Endothelial cell of umbilical vein (primary cell): ENCODE results near the gene VTI1A.

ENCODE experiments used
- JUN ChIP-seq: IDR thresholded peaks from 2 replicates; pipeline ENCODE4 v1.6.1; 2011; ENCODE audit warnings: borderline replicate concordance, low read depth; ENCODE audit not compliant: insufficient read length, insufficient read depth
- MAX ChIP-seq: IDR thresholded peaks from 2 replicates; pipeline ENCODE4 v1.6.1; 2011; ENCODE audit not compliant: insufficient read depth, insufficient read length
- TF ChIP-seq, protein P1 (sequence below), 2 donors: IDR thresholded peaks; 1 replicate in 1 of 2; 2 replicates in 1 of 2; pipeline ENCODE4 v1.5.1; 2011; ENCODE audit warnings: low read length in 2 of 2, mild to moderate bottlenecking in 2 of 2, moderate library complexity in 2 of 2, control low read depth in 1 of 2, inconsistent platforms in 1 of 2, low read depth in 1 of 2; ENCODE audit not compliant: insufficient read depth in 1 of 2; ENCODE audit errors: extremely low read depth in 1 of 2

- TF ChIP-seq, protein P1, sequence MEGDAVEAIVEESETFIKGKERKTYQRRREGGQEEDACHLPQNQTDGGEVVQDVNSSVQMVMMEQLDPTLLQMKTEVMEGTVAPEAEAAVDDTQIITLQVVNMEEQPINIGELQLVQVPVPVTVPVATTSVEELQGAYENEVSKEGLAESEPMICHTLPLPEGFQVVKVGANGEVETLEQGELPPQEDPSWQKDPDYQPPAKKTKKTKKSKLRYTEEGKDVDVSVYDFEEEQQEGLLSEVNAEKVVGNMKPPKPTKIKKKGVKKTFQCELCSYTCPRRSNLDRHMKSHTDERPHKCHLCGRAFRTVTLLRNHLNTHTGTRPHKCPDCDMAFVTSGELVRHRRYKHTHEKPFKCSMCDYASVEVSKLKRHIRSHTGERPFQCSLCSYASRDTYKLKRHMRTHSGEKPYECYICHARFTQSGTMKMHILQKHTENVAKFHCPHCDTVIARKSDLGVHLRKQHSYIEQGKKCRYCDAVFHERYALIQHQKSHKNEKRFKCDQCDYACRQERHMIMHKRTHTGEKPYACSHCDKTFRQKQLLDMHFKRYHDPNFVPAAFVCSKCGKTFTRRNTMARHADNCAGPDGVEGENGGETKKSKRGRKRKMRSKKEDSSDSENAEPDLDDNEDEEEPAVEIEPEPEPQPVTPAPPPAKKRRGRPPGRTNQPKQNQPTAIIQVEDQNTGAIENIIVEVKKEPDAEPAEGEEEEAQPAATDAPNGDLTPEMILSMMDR (IDR thresholded peaks at IDR 0.05; ENCODE audit: extremely low read depth in 1 of 2, insufficient read depth in 1 of 2, low read depth in 1 of 2, low read length in 2 of 2): no peak
- TF ChIP-seq MAX: no peak
- TF ChIP-seq JUN: peak; percentile 55
These were observed 70.4 kb downstream of the VTI1A start for GRCh38 chr10:112517451-112517862.
